HepG2 (cell line): ENCODE data around the gene SMURF1. TPM values are rescaled to one million over a fixed set of nuclear protein-coding genes. Genes with fewer than 3 reads are reported as not detected.
A peak's percentile ranks its signal among the peaks of the same experiment; 100 is the strongest.

ENCODE experiments used
- ATAC-seq: fragments of 200-7000 bp; cut with Tn5 transposase; 3 replicates; pipeline ENCODE4 v1.9.1; 2020; ENCODE audit warnings: mild to moderate bottlenecking, moderate library complexity
- BruUV-seq: library from RNA; stranded (reverse); fragments of 400-500 nt; replicated peaks from 2 replicates; lab custom pipeline; 2021; lab: Mats Ljungman, UMichigan
- CTCF ChIA-PET: fragments of 300-600 bp; formaldehyde crosslinking; extraction: SDS; loops from one replicate; lab custom pipeline; 2021; ENCODE audit warnings: low total read pairs, inconsistent platforms, low intra/inter-chr PET ratio; lab: Yijun Ruan, JAX
- POLR2A ChIA-PET: fragments of 350-600 bp; sonication (Branson Sonifier 250); formaldehyde crosslinking; loops from one replicate; lab custom pipeline; 2020; ENCODE audit warnings: antibody characterized with exemption, inconsistent platforms; lab: Yijun Ruan, JAX
- DNase-seq: peaks from one replicate; pipeline ENCODE4 v3.0.0-alpha.2; 2015; ENCODE audit warnings: low spot score
- FAIRE-seq: peaks from 3 replicates; lab custom pipeline; 2011; peaks lifted over from hg19 to GRCh38; lab: Jason Lieb, UNC
- H2AFZ ChIP-seq: one replicate; pipeline ENCODE4 v1.6.1; 2011; ENCODE audit warnings: low read length, inconsistent platforms
- H3K27ac ChIP-seq: fragments of 300-600 bp; 3 replicates; pipeline ENCODE4 v1.8.0; 2011; ENCODE audit warnings: mixed run types, mild to moderate bottlenecking, mixed read lengths, low read length, inconsistent platforms; ENCODE audit not compliant: insufficient read depth; ENCODE audit errors: extremely low read length
- H3K27me3 ChIP-seq, 2 experiments: fragments of 200-600 bp in 1 of 2; 2 replicates in 1 of 2; 3 replicates in 1 of 2; pipeline versions ENCODE4 v1.6.0 to v1.8.0; 2011; ENCODE audit warnings: low read length in 2 of 2, mild to moderate bottlenecking in 2 of 2, moderate library complexity in 2 of 2, inconsistent platforms in 1 of 2; ENCODE audit not compliant: insufficient read depth in 2 of 2, control insufficient read depth in 1 of 2
- H3K36me3 ChIP-seq, 2 experiments: fragments of 200-600 bp in 1 of 2; replicated peaks in 1 of 2; 2 replicates in 1 of 2; 3 replicates in 1 of 2; pipeline versions ENCODE4 v1.5.1 to v1.8.0; 2011; ENCODE audit warnings: low read length in 2 of 2, inconsistent platforms in 1 of 2; ENCODE audit not compliant: insufficient read depth in 2 of 2, control insufficient read depth in 1 of 2
- H3K4me1 ChIP-seq: 2 replicates; pipeline ENCODE4 v1.5.1; 2012; ENCODE audit warnings: low read length, inconsistent platforms; ENCODE audit not compliant: insufficient read depth
- H3K4me2 ChIP-seq: 2 replicates; pipeline ENCODE4 v1.6.0; 2011; ENCODE audit warnings: low read depth, low read length, inconsistent platforms
- H3K4me3 ChIP-seq, 3 experiments: fragments of 200-600 bp in 1 of 3; sonication (generic), shearing (Covaris generic) in 1 of 3; replicated peaks in 1 of 3; 2 replicates each; pipeline ENCODE4 v1.5.1; 2011 to 2016; ENCODE audit warnings: low read length in 3 of 3, inconsistent platforms in 2 of 3, low read depth in 2 of 3, mild to moderate bottlenecking in 2 of 3, control low read depth in 1 of 3, mixed read lengths in 1 of 3; ENCODE audit not compliant: insufficient read depth in 1 of 3
- H3K79me2 ChIP-seq: one replicate; pipeline ENCODE4 v1.6.1; 2011; ENCODE audit warnings: low read length, inconsistent platforms; ENCODE audit not compliant: insufficient read depth
- H3K9ac ChIP-seq: 2 replicates; pipeline ENCODE4 v1.6.0; 2011; ENCODE audit warnings: mild to moderate bottlenecking, low read depth, low read length, inconsistent platforms; ENCODE audit not compliant: insufficient read depth
- H3K9me3 ChIP-seq: 2 replicates; pipeline ENCODE4 v1.5.1; 2012; ENCODE audit warnings: mild to moderate bottlenecking, low read length
- H4K20me1 ChIP-seq: 2 replicates; pipeline ENCODE4 v1.6.0; 2011; ENCODE audit warnings: inconsistent platforms, mild to moderate bottlenecking, low read length, moderate library complexity; ENCODE audit not compliant: insufficient read depth
- ARNTL ChIP-seq: sonication (generic); formaldehyde crosslinking; IDR thresholded peaks from 2 replicates; pipeline ENCODE4 v1.4.0; 2020; ENCODE audit warnings: mild to moderate bottlenecking, missing genetic modification reagents
- BATF2 ChIP-seq: sonication (generic); formaldehyde crosslinking; IDR thresholded peaks from 2 replicates; pipeline ENCODE4 v1.8.0; 2022; ENCODE audit warnings: mild to moderate bottlenecking, missing genetic modification reagents, moderate library complexity
- BORCS8-MEF2B ChIP-seq: sonication (generic); formaldehyde crosslinking; IDR thresholded peaks from 2 replicates; pipeline ENCODE4 v1.8.0; 2022; ENCODE audit warnings: mild to moderate bottlenecking, missing genetic modification reagents
- CENPX ChIP-seq: sonication (generic); formaldehyde crosslinking; IDR thresholded peaks from 2 replicates; pipeline ENCODE4 v1.9.0; 2021; ENCODE audit warnings: mild to moderate bottlenecking, missing genetic modification reagents, moderate library complexity
- FOSL2 ChIP-seq: sonication (generic); formaldehyde crosslinking; IDR thresholded peaks from 2 replicates; pipeline ENCODE4 v1.4.0; 2020; ENCODE audit warnings: missing genetic modification reagents
- MED1 ChIP-seq: sonication (generic); formaldehyde crosslinking; IDR thresholded peaks from 2 replicates; pipeline ENCODE4 v1.4.0; 2020; ENCODE audit warnings: missing genetic modification reagents
- MIXL1 ChIP-seq: IDR thresholded peaks from 2 replicates; pipeline ENCODE4 v1.6.1; 2016
- TBX2 ChIP-seq: sonication (generic); formaldehyde crosslinking; IDR thresholded peaks from 2 replicates; pipeline ENCODE4 v1.5.0; 2020; ENCODE audit warnings: missing genetic modification reagents, mild to moderate bottlenecking, borderline replicate concordance
- TCF7 ChIP-seq: sonication (generic); IDR thresholded peaks from 2 replicates; pipeline ENCODE4 v1.6.1; 2016; ENCODE audit warnings: antibody characterized with exemption, low read depth
- ZNF124 ChIP-seq: sonication (generic); formaldehyde crosslinking; IDR thresholded peaks from 2 replicates; pipeline ENCODE4 v1.4.0; 2020; ENCODE audit warnings: missing genetic modification reagents
- WGBS: methylation state at CpG from one replicate; pipeline ENCODE4 v1.1.6; 2017; ENCODE audit warnings: low lambda C conversion rate; 5-methylcytosine and 5-hydroxymethylcytosine counted together
- in situ Hi-C: cut with HindIII; loops from 2 replicates; pipeline ENCODE4 v1.10.0; 2017; ENCODE audit warnings: low pct_unique_long_range_greater_than_20kb; ENCODE audit not compliant: extremely low pct_ligation_motif_present
- intact Hi-C: fragments of 100-400 bp; cut with micrococcal nuclease; formaldehyde crosslinking; loops from one replicate; pipeline ENCODE4 v1.10.0; 2022; ENCODE audit not compliant: unreplicated experiment
- polyA plus RNA-seq, 8 experiments: library from polyadenylated mRNA; depleted of rRNA in 3 of 8; stranded (reverse) in 7 of 8; unstranded in 1 of 8; fragments of >200 nt; fragmentation: Illumina TruSeq in 4 of 8; extraction: Trizol in 4 of 8; gene quantifications; 2 replicates each; pipeline versions ENCODE4 v1.2.1 to v1.2.3, GENCODE V29; 2011 to 2016; ENCODE audit warnings: low read depth in 4 of 8, missing spikeins in 1 of 8, mixed read lengths in 1 of 8; ENCODE audit not compliant: insufficient read depth in 1 of 8
- total RNA-seq, 5 experiments: library from RNA; depleted of rRNA; stranded (reverse); fragments of >200 nt; fragmentation: Illumina TruSeq; extraction: Trizol; gene quantifications; 2 replicates each; pipeline ENCODE4 v1.2.3, GENCODE V29; 2016; ENCODE audit warnings: low read depth in 1 of 5
- TF ChIP-seq, protein P1 (sequence below): IDR thresholded peaks from 2 replicates; pipeline ENCODE4 v1.6.1; 2016; ENCODE audit warnings: mild to moderate bottlenecking
- TF ChIP-seq, protein P2 (sequence below): sonication (generic); formaldehyde crosslinking; IDR thresholded peaks from 2 replicates; pipeline ENCODE4 v1.8.1; 2022; ENCODE audit warnings: mild to moderate bottlenecking, missing genetic modification reagents

Gene SMURF1
- total and polyA plus RNA-seq, 2 of the 13 experiments (the other 11 are each of a cell fraction or from before 2014, with no cell fraction given) = 8.3 to 11.1 TPM

- H3K4me1 ChIP-seq = peaks cover 37% of the 10 kb centered on the region
- H4K20me1 ChIP-seq = no peaks in the 10 kb centered on the region
- peak overlapping the region; percentile 21 for H3K4me2 ChIP-seq
- POLR2A ChIA-PET = interaction anchor here (0.6 to 2.0 kb wide), 9 partner anchors 12 to 92 kb away, joined by 3 to 27 read pairs (median 5); partner anchors contain the start of gene KPNA7
- in situ Hi-C loops (no loop called here), intact Hi-C loops (loop anchor here (2.0 kb wide), 2 partner anchors 20 kb away; no protein-coding TSS in a partner anchor)
- no peak overlapping the region for H3K9ac ChIP-seq
- H3K9me3 ChIP-seq = no peaks in the 10 kb centered on the region
- no peaks in the 10 kb centered on the region for H3K36me3 ChIP-seq
- FAIRE-seq (peak; percentile 59), DNase-seq (peak; percentile 71), ATAC-seq (peak; percentile 86)
- no peak overlapping the region for H3K27ac ChIP-seq
- CTCF ChIA-PET = no interaction called here
- BruUV-seq = no TSS peak
- 6% methylated on average over 6 of the region's 7 CpGs for WGBS
- no peaks in the 10 kb centered on the region for H3K27me3 ChIP-seq
- no peak overlapping the region for H2AFZ ChIP-seq
- H3K4me3 ChIP-seq = no peak overlapping the region
- no peaks in the 10 kb centered on the region for H3K79me2 ChIP-seq
- TF ChIP-seq MED1 (CRISPR knock-in tag) (peak; percentile 86), ZNF124 (no peak), CENPX (CRISPR knock-in tag) (no peak), TCF7 (peak; percentile 20; the same call in 1 of the 2 replicates), BORCS8-MEF2B (peak; percentile 55; the same call in 1 of the 2 replicates), MIXL1 (CRISPR knock-in tag) (peak; percentile 73; the same call in 1 of the 2 replicates), ARNTL (CRISPR knock-in tag) (peak; percentile 96), TBX2 (CRISPR knock-in tag) (peak; percentile 89), BATF2 (no peak), FOSL2 (CRISPR knock-in tag) (peak; percentile 93)
- TF ChIP-seq, protein P1, sequence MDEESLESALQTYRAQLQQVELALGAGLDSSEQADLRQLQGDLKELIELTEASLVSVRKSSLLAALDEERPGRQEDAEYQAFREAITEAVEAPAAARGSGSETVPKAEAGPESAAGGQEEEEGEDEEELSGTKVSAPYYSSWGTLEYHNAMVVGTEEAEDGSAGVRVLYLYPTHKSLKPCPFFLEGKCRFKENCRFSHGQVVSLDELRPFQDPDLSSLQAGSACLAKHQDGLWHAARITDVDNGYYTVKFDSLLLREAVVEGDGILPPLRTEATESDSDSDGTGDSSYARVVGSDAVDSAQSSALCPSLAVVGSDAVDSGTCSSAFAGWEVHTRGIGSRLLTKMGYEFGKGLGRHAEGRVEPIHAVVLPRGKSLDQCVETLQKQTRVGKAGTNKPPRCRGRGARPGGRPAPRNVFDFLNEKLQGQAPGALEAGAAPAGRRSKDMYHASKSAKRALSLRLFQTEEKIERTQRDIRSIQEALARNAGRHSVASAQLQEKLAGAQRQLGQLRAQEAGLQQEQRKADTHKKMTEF (CRISPR knock-in tag) = peak; percentile 63
- TF ChIP-seq, protein P2, sequence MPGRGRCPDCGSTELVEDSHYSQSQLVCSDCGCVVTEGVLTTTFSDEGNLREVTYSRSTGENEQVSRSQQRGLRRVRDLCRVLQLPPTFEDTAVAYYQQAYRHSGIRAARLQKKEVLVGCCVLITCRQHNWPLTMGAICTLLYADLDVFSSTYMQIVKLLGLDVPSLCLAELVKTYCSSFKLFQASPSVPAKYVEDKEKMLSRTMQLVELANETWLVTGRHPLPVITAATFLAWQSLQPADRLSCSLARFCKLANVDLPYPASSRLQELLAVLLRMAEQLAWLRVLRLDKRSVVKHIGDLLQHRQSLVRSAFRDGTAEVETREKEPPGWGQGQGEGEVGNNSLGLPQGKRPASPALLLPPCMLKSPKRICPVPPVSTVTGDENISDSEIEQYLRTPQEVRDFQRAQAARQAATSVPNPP (CRISPR knock-in tag) = 0 out of 2 replicates have a peak, but pooled peaks have one; percentile 36
These were observed 46.6 kb upstream of the SMURF1 start for GRCh38 chr7:99190359-99191009.
